Body of pancreas (tissue), 4 donors: ENCODE measurements around the gene SRGAP1.

Experiments
- CTCF ChIP-seq, 7 experiments: fragments of 450-650 bp in 4 of 7; fragments of 200-600 bp in 3 of 7; sonication (generic) in 3 of 7; IDR thresholded peaks; one replicate each; pipeline ENCODE4 v1.5.1; 2016 to 2019; ENCODE audit warnings: antibody characterized with exemption in 7 of 7
- POLR2A ChIP-seq, 3 donors: fragments of 450-650 bp; IDR thresholded peaks; one replicate each; pipeline ENCODE4 v1.6.1; 2016; ENCODE audit warnings: antibody characterized with exemption in 3 of 3, mild to moderate bottlenecking in 2 of 3

DNA sequence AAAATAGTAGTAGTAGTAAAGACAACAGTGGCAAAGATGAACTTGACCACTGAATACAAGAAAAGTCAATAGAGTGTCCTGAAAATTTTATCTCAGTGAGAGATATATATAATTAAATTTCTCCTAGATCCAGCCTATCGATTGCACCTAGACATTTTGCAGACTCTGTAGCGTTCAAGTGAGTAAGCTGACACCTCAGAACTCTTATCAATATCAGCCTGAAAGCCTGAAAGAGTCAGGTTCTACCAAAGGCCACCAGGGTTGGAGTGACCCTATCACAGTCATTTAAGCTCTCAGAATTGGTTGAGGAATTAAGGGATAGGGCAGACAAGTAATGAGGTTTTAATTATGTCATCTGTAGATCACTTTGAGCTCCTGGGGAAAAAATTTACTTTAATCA, 174.6 kb downstream of the SRGAP1 start:
- TF ChIP-seq CTCF (IDR thresholded peaks at IDR 0.05) = no peak
- no peak for TF ChIP-seq POLR2A (IDR thresholded peaks at IDR 0.05)
